Keratinocyte (primary cell): ENCODE data around the gene INAVA. TPM values are rescaled to one million over a fixed set of nuclear protein-coding genes. Genes with fewer than 3 reads are reported as not detected.

Source experiments
- DNase-seq: peaks from one replicate; pipeline ENCODE4 v3.0.0-alpha.2; 2011; ENCODE audit warnings: low read depth, missing footprints, low spot score
- FAIRE-seq: peaks from 2 replicates; lab custom pipeline; 2011; peaks lifted over from hg19 to GRCh38; lab: Jason Lieb, UNC
- H2AFZ ChIP-seq: 2 replicates; pipeline ENCODE4 v1.6.0; 2012; ENCODE audit warnings: low read length, control low read depth, inconsistent platforms; ENCODE audit not compliant: control insufficient read depth
- H3K27ac ChIP-seq: 2 replicates; pipeline ENCODE4 v1.5.1; 2011; ENCODE audit warnings: low read length; ENCODE audit not compliant: control insufficient read depth, insufficient read depth
- H3K27me3 ChIP-seq: 3 replicates; pipeline ENCODE4 v1.6.0; 2011; ENCODE audit warnings: low read length; ENCODE audit not compliant: control insufficient read depth, insufficient read depth; ENCODE audit errors: extremely low read depth
- H3K36me3 ChIP-seq, 2 experiments: 2 replicates in 1 of 2; 3 replicates in 1 of 2; pipeline ENCODE4 v1.5.1; 2011; ENCODE audit warnings: low read length in 2 of 2, mild to moderate bottlenecking in 1 of 2; ENCODE audit not compliant: control insufficient read depth in 2 of 2, insufficient read depth in 2 of 2; ENCODE audit errors: extremely low read depth in 1 of 2
- H3K4me1 ChIP-seq: 3 replicates; pipeline ENCODE4 v1.5.1; 2011; ENCODE audit warnings: low read length; ENCODE audit not compliant: control insufficient read depth, insufficient read depth; ENCODE audit errors: extremely low read depth
- H3K4me2 ChIP-seq: 3 replicates; pipeline ENCODE4 v1.6.0; 2011; ENCODE audit warnings: low read depth, low read length; ENCODE audit not compliant: control insufficient read depth, insufficient read depth; ENCODE audit errors: extremely low read depth
- H3K4me3 ChIP-seq, 3 experiments: fragments of 200-600 bp in 1 of 3; sonication (generic) in 1 of 3; 2 replicates in 2 of 3; 3 replicates in 1 of 3; pipeline ENCODE4 v1.5.1; 2011 to 2016; ENCODE audit warnings: low read length in 3 of 3, mild to moderate bottlenecking in 3 of 3, control low read depth in 2 of 3, inconsistent platforms in 1 of 3, low read depth in 1 of 3, mixed read lengths in 1 of 3, mixed run types in 1 of 3, moderate library complexity in 1 of 3; ENCODE audit not compliant: control insufficient read depth in 2 of 3, insufficient read depth in 2 of 3; ENCODE audit errors: extremely low read depth in 1 of 3
- H3K79me2 ChIP-seq: 2 replicates; pipeline ENCODE4 v1.6.0; 2012; ENCODE audit warnings: low read length; ENCODE audit not compliant: control insufficient read depth, insufficient read depth
- H3K9ac ChIP-seq: 3 replicates; pipeline ENCODE4 v1.6.0; 2011; ENCODE audit warnings: low read length; ENCODE audit not compliant: control insufficient read depth, insufficient read depth; ENCODE audit errors: extremely low read depth
- H3K9me1 ChIP-seq: 3 replicates; pipeline ENCODE4 v1.6.0; 2011; ENCODE audit warnings: low read length; ENCODE audit not compliant: control insufficient read depth, insufficient read depth; ENCODE audit errors: extremely low read depth
- H3K9me3 ChIP-seq: 2 replicates; pipeline ENCODE4 v1.5.1; 2012; ENCODE audit warnings: low read depth, low read length; ENCODE audit not compliant: control insufficient read depth
- H4K20me1 ChIP-seq: 3 replicates; pipeline ENCODE4 v1.6.0; 2011; ENCODE audit warnings: low read length; ENCODE audit not compliant: control insufficient read depth, insufficient read depth; ENCODE audit errors: extremely low read depth
- EZH2 ChIP-seq: IDR thresholded peaks from one replicate; pipeline ENCODE4 v1.6.1; 2012; ENCODE audit warnings: inconsistent platforms, mild to moderate bottlenecking, low read length, moderate library complexity
- dilution Hi-C: fragments of 300-500 bp; cut with MboI; formaldehyde crosslinking; loops from one replicate; pipeline ENCODE4 v1.7.0; 2020; ENCODE audit warnings: low sequenced_read_pairs; ENCODE audit not compliant: extremely low pct_ligation_motif_present
- polyA plus RNA-seq, 5 experiments: library from polyadenylated mRNA; depleted of rRNA in 3 of 5; stranded (reverse) in 3 of 5; stranded (forward) in 1 of 5; unstranded in 1 of 5; fragments of >200 nt; gene quantifications; 1 replicate in 1 of 5; 2 replicates in 3 of 5; 3 replicates in 1 of 5; pipeline versions ENCODE4 v1.2.1 to v1.2.3, GENCODE V29; 2011 to 2012; ENCODE audit warnings: missing spikeins in 2 of 5, low read depth in 1 of 5, low replicate concordance in 1 of 5
- TF ChIP-seq, protein P1 (sequence below), 3 experiments: IDR thresholded peaks in 1 of 3; conservative IDR thresholded peaks in 1 of 3; optimal IDR thresholded peaks in 1 of 3; 2 replicates in 2 of 3; 3 replicates in 1 of 3; pipeline versions ENCODE3 to v1.5.1; 2011; ENCODE audit warnings: low read length in 3 of 3, mild to moderate bottlenecking in 3 of 3, moderate library complexity in 2 of 3, control low read depth in 1 of 3, inconsistent platforms in 1 of 3; ENCODE audit not compliant: insufficient read depth in 2 of 3; ENCODE audit errors: extremely low read depth in 1 of 3

INAVA gene
- polyA plus RNA-seq, 1 donor (not counting 4 experiments of a cell fraction or from before 2014, with no cell fraction given), result 12.5 TPM

DNA sequence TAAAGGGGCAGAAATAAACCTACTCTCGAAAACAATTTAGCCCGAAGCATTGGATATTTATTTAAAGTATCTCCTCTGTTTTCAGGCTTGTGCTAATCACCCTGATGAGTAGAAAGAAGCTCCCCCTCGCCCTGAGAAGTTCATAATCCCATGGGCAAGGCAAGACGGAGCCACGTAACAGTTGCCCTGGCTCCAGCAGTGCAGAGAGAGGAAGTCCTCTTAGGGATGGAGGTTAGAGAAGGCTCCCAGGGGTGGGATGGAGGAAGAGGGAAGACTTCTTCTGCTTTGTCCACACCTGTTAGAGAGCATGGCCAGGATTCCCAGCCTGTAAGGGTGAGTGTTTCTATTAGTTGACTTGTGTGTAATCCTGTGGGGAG is 25.3 kb upstream of the INAVA start:
- no peak for FAIRE-seq
- Histone ChIP-seq H2AFZ (no peak overlapping the region), H4K20me1 (no peaks in the 10 kb centered on the region), H3K9me3 (no peaks in the 10 kb centered on the region), H3K27ac (no peak overlapping the region), H3K79me2 (no peaks in the 10 kb centered on the region), H3K9ac (no peak overlapping the region), H3K9me1 (no peaks in the 10 kb centered on the region), H3K4me3 (no peak overlapping the region), H3K36me3 (no peaks in the 10 kb centered on the region), H3K27me3 (peaks cover 31% of the 10 kb centered on the region), H3K4me2 (no peak overlapping the region), H3K4me1 (no peaks in the 10 kb centered on the region)
- no peak for DNase-seq
- TF ChIP-seq EZH2, result no peak
- TF ChIP-seq, protein P1, sequence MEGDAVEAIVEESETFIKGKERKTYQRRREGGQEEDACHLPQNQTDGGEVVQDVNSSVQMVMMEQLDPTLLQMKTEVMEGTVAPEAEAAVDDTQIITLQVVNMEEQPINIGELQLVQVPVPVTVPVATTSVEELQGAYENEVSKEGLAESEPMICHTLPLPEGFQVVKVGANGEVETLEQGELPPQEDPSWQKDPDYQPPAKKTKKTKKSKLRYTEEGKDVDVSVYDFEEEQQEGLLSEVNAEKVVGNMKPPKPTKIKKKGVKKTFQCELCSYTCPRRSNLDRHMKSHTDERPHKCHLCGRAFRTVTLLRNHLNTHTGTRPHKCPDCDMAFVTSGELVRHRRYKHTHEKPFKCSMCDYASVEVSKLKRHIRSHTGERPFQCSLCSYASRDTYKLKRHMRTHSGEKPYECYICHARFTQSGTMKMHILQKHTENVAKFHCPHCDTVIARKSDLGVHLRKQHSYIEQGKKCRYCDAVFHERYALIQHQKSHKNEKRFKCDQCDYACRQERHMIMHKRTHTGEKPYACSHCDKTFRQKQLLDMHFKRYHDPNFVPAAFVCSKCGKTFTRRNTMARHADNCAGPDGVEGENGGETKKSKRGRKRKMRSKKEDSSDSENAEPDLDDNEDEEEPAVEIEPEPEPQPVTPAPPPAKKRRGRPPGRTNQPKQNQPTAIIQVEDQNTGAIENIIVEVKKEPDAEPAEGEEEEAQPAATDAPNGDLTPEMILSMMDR (optimal IDR thresholded peaks at IDR 0.05 in 1 of 3, IDR thresholded peaks at IDR 0.05 in 1 of 3, conservative IDR thresholded peaks at IDR 0.05 in 1 of 3; ENCODE audit: extremely low read depth in 1 of 3, insufficient read depth in 2 of 3, low read length in 3 of 3), result no peak
- dilution Hi-C loops, result no loop called here

DNA sequence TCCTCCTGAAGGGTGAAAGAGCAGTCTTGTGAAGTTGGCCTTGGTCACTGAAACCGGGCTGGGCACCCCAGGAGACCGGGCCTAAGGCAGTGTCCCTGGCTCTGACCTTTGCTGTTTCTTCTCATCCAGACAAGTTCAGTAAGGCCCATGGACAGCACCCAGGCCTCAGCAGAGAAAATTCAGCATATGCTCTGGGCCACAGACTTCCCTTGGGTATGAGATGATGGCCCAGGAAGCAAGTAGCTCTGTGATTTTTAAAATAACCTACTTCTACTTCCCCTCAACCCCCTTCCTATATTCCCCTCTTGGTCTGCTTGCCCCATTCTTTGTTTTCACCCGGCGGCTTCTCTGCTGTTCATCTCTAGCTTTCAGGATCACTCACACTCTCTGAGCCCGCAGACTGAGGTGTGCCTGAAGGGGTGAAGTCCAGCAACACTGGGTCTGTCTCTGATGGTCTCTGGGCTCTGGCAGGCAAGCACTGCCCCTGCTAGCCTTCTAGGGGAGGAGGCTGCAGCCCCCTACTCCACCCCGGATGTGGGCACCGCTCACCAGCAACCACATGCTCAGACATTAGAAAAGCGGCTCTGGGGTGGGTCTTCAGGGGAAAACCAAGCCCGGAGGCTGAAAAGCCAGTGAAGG is 24.8 kb upstream of the INAVA start:
- no peaks in the 10 kb centered on the region for H3K9me1 ChIP-seq
- DNase-seq (no peak), FAIRE-seq (no peak)
- dilution Hi-C loops, result no loop called here
- H3K27ac ChIP-seq, result no peak overlapping the region
- TF ChIP-seq, protein P1 (optimal IDR thresholded peaks at IDR 0.05 in 1 of 3, IDR thresholded peaks at IDR 0.05 in 1 of 3, conservative IDR thresholded peaks at IDR 0.05 in 1 of 3; ENCODE audit: extremely low read depth in 1 of 3, insufficient read depth in 2 of 3, low read length in 3 of 3), result no peak
- no peak for TF ChIP-seq EZH2
- peaks cover 36% of the 10 kb centered on the region for H3K27me3 ChIP-seq
- H3K4me1 ChIP-seq, result no peaks in the 10 kb centered on the region
- H3K9me3 ChIP-seq, result no peaks in the 10 kb centered on the region
- no peaks in the 10 kb centered on the region for H4K20me1 ChIP-seq
- no peaks in the 10 kb centered on the region for H3K79me2 ChIP-seq
- H3K4me2 ChIP-seq, result no peak overlapping the region
- H3K36me3 ChIP-seq, result no peaks in the 10 kb centered on the region
- no peak overlapping the region for H3K4me3 ChIP-seq
- H2AFZ ChIP-seq, result no peak overlapping the region
- H3K9ac ChIP-seq, result no peak overlapping the region
